Loucy (cell line): ENCODE measurements around the gene EFCAB7.

Experiments
- CTCF ChIP-seq: fragments of 200-600 bp; sonication (generic); conservative IDR thresholded peaks from 2 replicates; pipeline ENCODE4 v1.5.1; 2014; ENCODE audit warnings: mild to moderate bottlenecking, antibody characterized with exemption, low read length
- EZH2phosphoT487 ChIP-seq: fragments of 200-600 bp; IDR thresholded peaks from 2 replicates; pipeline ENCODE4 v1.6.1; 2018; ENCODE audit warnings: antibody characterized with exemption, mild to moderate bottlenecking, moderate library complexity, borderline replicate concordance

- no peak for TF ChIP-seq EZH2phosphoT487
- no peak for TF ChIP-seq CTCF
Observed at GRCh38 chr1:63534406-63534805, 11.1 kb downstream of the EFCAB7 start.
